ENCODE results near the gene ANKK1. TPM values are rescaled to one million over a fixed set of nuclear protein-coding genes. Genes with fewer than 3 reads are reported as not detected.

Gene ANKK1
- total RNA-seq, 4 donors from 2014 or later, result 0.46 to 1.0 TPM; not detected in 2

GRCh38 chr11:113373981-113374560, 13.5 kb upstream of the ANKK1 start:
- DNase-seq, result no peak
- Histone ChIP-seq H3K4me3 (no peak overlapping the region), H3K27ac (no peak overlapping the region), H3K4me1 (no peaks in the 10 kb centered on the region), H3K27me3 (no peaks in the 10 kb centered on the region), H3K9me3 (no peaks in the 10 kb centered on the region), H3K36me3 (no peaks in the 10 kb centered on the region)
- intact Hi-C loops (cut with DNase I; ENCODE audit: low total_unique reads), result no loop called here
- ATAC-seq, result no peak
- no peak for TF ChIP-seq CTCF (IDR thresholded peaks at IDR 0.05 in 4 of 5, conservative IDR thresholded peaks at IDR 0.05 in 1 of 5)
- no peak for TF ChIP-seq POLR2A (IDR thresholded peaks at IDR 0.05)
- in situ Hi-C loops (cut with MboI; ENCODE audit: low sequenced_read_pairs in 4 of 4), result no loop called here

GRCh38 chr11:113375402-113375801, 12.2 kb upstream of the ANKK1 start:
- Histone ChIP-seq H3K27me3 (no peaks in the 10 kb centered on the region), H3K27ac (no peak overlapping the region), H3K9me3 (no peaks in the 10 kb centered on the region), H3K36me3 (no peaks in the 10 kb centered on the region), H3K4me1 (no peaks in the 10 kb centered on the region), H3K4me3 (no peak overlapping the region)
- DNase-seq, result no peak
- ATAC-seq, result no peak
- in situ Hi-C loops (cut with MboI; ENCODE audit: low sequenced_read_pairs in 4 of 4), result no loop called here
- TF ChIP-seq CTCF (IDR thresholded peaks at IDR 0.05 in 4 of 5, conservative IDR thresholded peaks at IDR 0.05 in 1 of 5) (no peak), POLR2A (IDR thresholded peaks at IDR 0.05) (no peak)
- intact Hi-C loops (cut with DNase I; ENCODE audit: low total_unique reads), result no loop called here

- ATAC-seq, result no peak
- no peak overlapping the region for H3K27ac ChIP-seq
- TF ChIP-seq POLR2A (IDR thresholded peaks at IDR 0.05), result no peak
- no peak for TF ChIP-seq CTCF (IDR thresholded peaks at IDR 0.05 in 4 of 5, conservative IDR thresholded peaks at IDR 0.05 in 1 of 5)
- in situ Hi-C loops (cut with MboI; ENCODE audit: low sequenced_read_pairs in 4 of 4) (no loop called here), intact Hi-C loops (cut with DNase I; ENCODE audit: low total_unique reads) (no loop called here)
- no peak overlapping the region for H3K4me3 ChIP-seq
- no peaks in the 10 kb centered on the region for H3K4me1 ChIP-seq
- no peaks in the 10 kb centered on the region for H3K36me3 ChIP-seq
- H3K9me3 ChIP-seq, result no peaks in the 10 kb centered on the region
- no peak for DNase-seq
- H3K27me3 ChIP-seq, result no peaks in the 10 kb centered on the region
Observed at GRCh38 chr11:113376156-113376555, 11.4 kb upstream of the ANKK1 start.

- in situ Hi-C loops (cut with MboI; ENCODE audit: low sequenced_read_pairs in 4 of 4), result no loop called here
- Histone ChIP-seq H3K9me3 (no peaks in the 10 kb centered on the region), H3K27me3 (no peaks in the 10 kb centered on the region), H3K4me3 (no peak overlapping the region), H3K36me3 (no peaks in the 10 kb centered on the region), H3K4me1 (no peaks in the 10 kb centered on the region), H3K27ac (no peak overlapping the region)
- DNase-seq, result no peak
- ATAC-seq, result no peak
- intact Hi-C loops (cut with DNase I; ENCODE audit: low total_unique reads), result no loop called here
- TF ChIP-seq CTCF (IDR thresholded peaks at IDR 0.05 in 4 of 5, conservative IDR thresholded peaks at IDR 0.05 in 1 of 5) (no peak), POLR2A (IDR thresholded peaks at IDR 0.05) (no peak)
Observed at GRCh38 chr11:113377681-113378412, 9.7 kb upstream of the ANKK1 start.

Measured in gastrocnemius medialis (tissue), 4 donors.